GM23248 (cell line): ENCODE results near the gene ANTXRL.

Experiments used
- EZH2 ChIP-seq: fragments of 200-600 bp; sonication (generic); IDR thresholded peaks from 2 replicates; pipeline ENCODE4 v1.6.1; 2018; ENCODE audit warnings: antibody characterized with exemption, mild to moderate bottlenecking; ENCODE audit not compliant: insufficient read depth, poor library complexity, severe bottlenecking
- EZH2phosphoT487 ChIP-seq: fragments of 200-600 bp; sonication (generic); IDR thresholded peaks from 2 replicates; pipeline ENCODE4 v1.6.1; 2018; ENCODE audit warnings: antibody characterized with exemption, moderate library complexity, mild to moderate bottlenecking, low read depth; ENCODE audit not compliant: insufficient read depth

GRCh38 chr10:46264737-46265368 is 21.9 kb upstream of the ANTXRL start:
- TF ChIP-seq EZH2 (no peak), EZH2phosphoT487 (no peak)
